Measurements from ENCODE around the gene GPATCH1. TPM values are rescaled to one million over a fixed set of nuclear protein-coding genes. Genes with fewer than 3 reads are reported as not detected.
"Not testable (repeated sequence)": the region's sequence is repeated elsewhere in the genome, so short reads cannot be mapped to it uniquely, and the experiment has no call there.

Gene GPATCH1
- polyA plus RNA-seq, 1 donor from 2014 or later = 11.5 TPM

- no peaks in the 10 kb centered on the region for H3K36me3 ChIP-seq (ENCODE audit: insufficient read depth, low read length)
- H3K9ac ChIP-seq (ENCODE audit: low read length) = no peak overlapping the region
- TF ChIP-seq MXI1 (conservative IDR thresholded peaks at IDR 0.05; ENCODE audit: poor library complexity, severe bottlenecking) = no peak
- TF ChIP-seq EZH2 (IDR thresholded peaks at IDR 0.05; ENCODE audit: borderline replicate concordance, insufficient read depth, low read length, poor library complexity, severe bottlenecking) = no peak
- TF ChIP-seq RAD21 (conservative IDR thresholded peaks at IDR 0.05) = no peak
- no peak for TF ChIP-seq POLR2AphosphoS5 (IDR thresholded peaks at IDR 0.05)
- no peak for TF ChIP-seq EP300 (conservative IDR thresholded peaks at IDR 0.05; ENCODE audit: poor library complexity, severe bottlenecking)
- H4K20me1 ChIP-seq (ENCODE audit: insufficient read depth) = no peaks in the 10 kb centered on the region
- no peaks in the 10 kb centered on the region for H3K9me3 ChIP-seq (ENCODE audit: low read length)
- H3K4me2 ChIP-seq (ENCODE audit: low read length) = no peak overlapping the region
- no peak overlapping the region for H3K4me3 ChIP-seq (ENCODE audit: low read length)
- no peaks in the 10 kb centered on the region for H3K9me2 ChIP-seq (ENCODE audit: insufficient read depth, low read length)
- H2AFZ ChIP-seq (ENCODE audit: low read depth, low read length) = no peak overlapping the region
- no peaks in the 10 kb centered on the region for H3K79me2 ChIP-seq (replicated peaks; ENCODE audit: insufficient read depth, low read length)
- H3K27me3 ChIP-seq (ENCODE audit: insufficient read depth, low read depth, low read length) = no peaks in the 10 kb centered on the region
- H3K27ac ChIP-seq (ENCODE audit: low read length) = no peak overlapping the region
- H3F3A ChIP-seq (ENCODE audit: insufficient read depth, low read length, poor library complexity, severe bottlenecking) = no peaks in the 10 kb centered on the region
Observed at GRCh38 chr19:33152176-33152575, 71.2 kb downstream of the GPATCH1 start.

- H3K9me2 ChIP-seq (ENCODE audit: insufficient read depth, low read length); H3F3A ChIP-seq (ENCODE audit: insufficient read depth, low read length, poor library complexity, severe bottlenecking); H3K36me3 ChIP-seq (ENCODE audit: insufficient read depth, low read length); H3K79me2 ChIP-seq (replicated peaks; ENCODE audit: insufficient read depth, low read length); H3K9me3 ChIP-seq (ENCODE audit: low read length); H4K20me1 ChIP-seq (ENCODE audit: insufficient read depth); H3K27ac ChIP-seq (ENCODE audit: low read length); H3K4me2 ChIP-seq (ENCODE audit: low read length); H3K9ac ChIP-seq (ENCODE audit: low read length); H3K27me3 ChIP-seq (ENCODE audit: insufficient read depth, low read depth, low read length); H2AFZ ChIP-seq (ENCODE audit: low read depth, low read length); H3K4me3 ChIP-seq (ENCODE audit: low read length): not testable (repeated sequence)
Observed at GRCh38 chr19:33152625-33153024, 71.6 kb downstream of the GPATCH1 start.

- not testable (repeated sequence) for H2AFZ ChIP-seq (ENCODE audit: low read depth, low read length); H3K9ac ChIP-seq (ENCODE audit: low read length); H3K27ac ChIP-seq (ENCODE audit: low read length); H3K79me2 ChIP-seq (replicated peaks; ENCODE audit: insufficient read depth, low read length); H3K4me2 ChIP-seq (ENCODE audit: low read length); H3K9me2 ChIP-seq (ENCODE audit: insufficient read depth, low read length); H3K4me3 ChIP-seq (ENCODE audit: low read length); H3K27me3 ChIP-seq (ENCODE audit: insufficient read depth, low read depth, low read length); H3K36me3 ChIP-seq (ENCODE audit: insufficient read depth, low read length); H3K9me3 ChIP-seq (ENCODE audit: low read length); H4K20me1 ChIP-seq (ENCODE audit: insufficient read depth); H3F3A ChIP-seq (ENCODE audit: insufficient read depth, low read length, poor library complexity, severe bottlenecking)
Observed at GRCh38 chr19:33154313-33154712, 73.3 kb downstream of the GPATCH1 start.

GRCh38 chr19:33156334-33156733, 75.4 kb downstream of the GPATCH1 start:
- no peak overlapping the region for H3K4me3 ChIP-seq (ENCODE audit: low read length)
- TF ChIP-seq REST (IDR thresholded peaks at IDR 0.05; ENCODE audit: borderline replicate concordance) = no peak
- no peak for TF ChIP-seq RAD21 (conservative IDR thresholded peaks at IDR 0.05)
- no peak for TF ChIP-seq TAF1 (IDR thresholded peaks at IDR 0.05; ENCODE audit: low read depth)
- TF ChIP-seq EP300 (conservative IDR thresholded peaks at IDR 0.05; ENCODE audit: poor library complexity, severe bottlenecking) = no peak
- no peak for TF ChIP-seq MXI1 (conservative IDR thresholded peaks at IDR 0.05; ENCODE audit: poor library complexity, severe bottlenecking)
- TF ChIP-seq POLR2AphosphoS5 (IDR thresholded peaks at IDR 0.05) = no peak
- no peak overlapping the region for H2AFZ ChIP-seq (ENCODE audit: low read depth, low read length)
- H3K4me2 ChIP-seq (ENCODE audit: low read length) = no peak overlapping the region
- H3K27me3 ChIP-seq (ENCODE audit: insufficient read depth, low read depth, low read length) = no peaks in the 10 kb centered on the region
- no peaks in the 10 kb centered on the region for H3K36me3 ChIP-seq (ENCODE audit: insufficient read depth, low read length)
- H3K9me2 ChIP-seq (ENCODE audit: insufficient read depth, low read length) = no peaks in the 10 kb centered on the region
- no peaks in the 10 kb centered on the region for H4K20me1 ChIP-seq (ENCODE audit: insufficient read depth)
- no peaks in the 10 kb centered on the region for H3K79me2 ChIP-seq (replicated peaks; ENCODE audit: insufficient read depth, low read length)
- H3K27ac ChIP-seq (ENCODE audit: low read length) = no peak overlapping the region
- no peaks in the 10 kb centered on the region for H3F3A ChIP-seq (ENCODE audit: insufficient read depth, low read length, poor library complexity, severe bottlenecking)
- H3K9me3 ChIP-seq (ENCODE audit: low read length) = no peaks in the 10 kb centered on the region
- H3K9ac ChIP-seq (ENCODE audit: low read length) = no peak overlapping the region
